H1 (cell line): Measurements from ENCODE around the gene COX19. TPM values are rescaled to one million over a fixed set of nuclear protein-coding genes. Genes with fewer than 3 reads are reported as not detected.

Experiments used
- CTCF ChIA-PET: fragments of 300-600 bp; sonication (Branson Sonifier 250); formaldehyde crosslinking; loops from one replicate; lab custom pipeline; 2021; ENCODE audit not compliant: partially characterized antibody; lab: Charles Lee
- POLR2A ChIA-PET: fragments of 300-600 bp; sonication (Branson Sonifier 250); formaldehyde crosslinking; loops from one replicate; lab custom pipeline; 2021; ENCODE audit warnings: inconsistent platforms; ENCODE audit not compliant: partially characterized antibody; lab: Charles Lee
- DNase-seq, 2 experiments: peaks; one replicate each; pipeline versions ENCODE4 v3.0.0 to v3.0.0-alpha.2; 2010 to 2022; ENCODE audit warnings: low spot score in 2 of 2, low read depth in 1 of 2, mixed read lengths in 1 of 2
- FAIRE-seq: peaks from 2 replicates; lab custom pipeline; 2011; peaks lifted over from hg19 to GRCh38; lab: Jason Lieb, UNC
- H2AFZ ChIP-seq: 2 replicates; pipeline ENCODE4 v1.8.1; 2012; ENCODE audit warnings: low read length, inconsistent platforms
- H2AK5ac ChIP-seq: 2 replicates; pipeline ENCODE4 v1.6.1; 2013; ENCODE audit warnings: low read depth, low read length
- H2BK120ac ChIP-seq: replicated peaks from 2 replicates; pipeline ENCODE3; 2013; ENCODE audit warnings: low read depth, low read length, inconsistent platforms
- H2BK12ac ChIP-seq: 2 replicates; pipeline ENCODE4 v1.6.1; 2013; ENCODE audit warnings: low read depth, low read length
- H2BK15ac ChIP-seq: 2 replicates; pipeline ENCODE4 v1.6.1; 2013; ENCODE audit warnings: low read length
- H2BK20ac ChIP-seq: 2 replicates; pipeline ENCODE4 v1.6.1; 2013; ENCODE audit warnings: low read length
- H2BK5ac ChIP-seq: 2 replicates; pipeline ENCODE4 v1.6.1; 2013; ENCODE audit warnings: low read depth, low read length
- H3K14ac ChIP-seq: 2 replicates; pipeline ENCODE4 v1.6.1; 2013; ENCODE audit warnings: inconsistent platforms; ENCODE audit not compliant: insufficient read length
- H3K18ac ChIP-seq: 2 replicates; pipeline ENCODE4 v1.6.1; 2013; ENCODE audit warnings: low read length; ENCODE audit errors: extremely low read depth
- H3K23ac ChIP-seq: 2 replicates; pipeline ENCODE4 v1.6.1; 2013; ENCODE audit warnings: inconsistent platforms; ENCODE audit not compliant: insufficient read length
- H3K23me2 ChIP-seq: 2 replicates; pipeline ENCODE4 v1.6.1; 2013; ENCODE audit warnings: low read depth, low read length
- H3K27ac ChIP-seq: 2 replicates; pipeline ENCODE4 v1.6.1; 2011; ENCODE audit warnings: low read depth, low read length, inconsistent platforms
- H3K27me3 ChIP-seq, 4 experiments: replicated peaks in 1 of 4; 1 replicate in 1 of 4; 2 replicates in 3 of 4; pipeline versions ENCODE4 v1.6.1 to v1.8.1; 2011 to 2013; ENCODE audit warnings: low read length in 3 of 4, mild to moderate bottlenecking in 3 of 4, inconsistent platforms in 2 of 4, mixed read lengths in 2 of 4, moderate library complexity in 1 of 4; ENCODE audit not compliant: control insufficient read depth in 3 of 4, insufficient read depth in 3 of 4; ENCODE audit errors: extremely low read depth in 1 of 4
- H3K36me3 ChIP-seq, 4 experiments: 2 replicates each; pipeline versions ENCODE4 v1.6.1 to v1.8.1; 2011 to 2013; ENCODE audit warnings: mild to moderate bottlenecking in 4 of 4, low read length in 3 of 4, moderate library complexity in 2 of 4, control low read depth in 1 of 4, inconsistent platforms in 1 of 4; ENCODE audit not compliant: insufficient read depth in 4 of 4, control insufficient read depth in 2 of 4
- H3K4ac ChIP-seq: replicated peaks from 2 replicates; pipeline ENCODE3; 2013; ENCODE audit warnings: low read length, low read depth, mixed read lengths, inconsistent platforms; ENCODE audit not compliant: insufficient read length
- H3K4me1 ChIP-seq, 4 experiments: replicated peaks in 1 of 4; 1 replicate in 1 of 4; 2 replicates in 3 of 4; pipeline versions ENCODE4 v1.6.1 to v1.8.1; 2011 to 2013; ENCODE audit warnings: low read length in 3 of 4, inconsistent platforms in 2 of 4, mixed read lengths in 1 of 4; ENCODE audit not compliant: insufficient read depth in 4 of 4, control insufficient read depth in 3 of 4
- H3K4me2 ChIP-seq, 2 experiments: 2 replicates each; pipeline versions ENCODE4 v1.6.1 to v1.8.1; 2011 to 2013; ENCODE audit warnings: low read depth in 2 of 2, low read length in 2 of 2, control low read depth in 1 of 2, inconsistent platforms in 1 of 2, mild to moderate bottlenecking in 1 of 2; ENCODE audit not compliant: insufficient read depth in 1 of 2
- H3K4me3 ChIP-seq, 4 experiments: fragments of 200-600, 300-600 bp in 1 of 4; sonication (generic), shearing (Covaris generic), sonication (Bioruptor Twin) in 1 of 4; 2 replicates each; pipeline versions ENCODE4 v1.5.1 to v1.8.1; 2011 to 2016; ENCODE audit warnings: low read length in 4 of 4, low read depth in 3 of 4, control low read depth in 2 of 4, inconsistent platforms in 2 of 4, mild to moderate bottlenecking in 2 of 4, mixed read lengths in 1 of 4, moderate library complexity in 1 of 4; ENCODE audit not compliant: insufficient read depth in 2 of 4; ENCODE audit errors: extremely low read depth in 1 of 4
- H3K56ac ChIP-seq: replicated peaks from 2 replicates; pipeline ENCODE3; 2013; ENCODE audit warnings: low read depth, mild to moderate bottlenecking, mixed read lengths, low read length, inconsistent platforms; ENCODE audit not compliant: insufficient read length
- H3K79me1 ChIP-seq: 2 replicates; pipeline ENCODE4 v1.6.1; 2013; ENCODE audit warnings: low read depth, low read length, control low read depth
- H3K79me2 ChIP-seq, 2 experiments: 2 replicates each; pipeline versions ENCODE4 v1.6.1 to v1.8.1; 2012 to 2013; ENCODE audit warnings: low read length in 2 of 2, mild to moderate bottlenecking in 2 of 2, inconsistent platforms in 1 of 2; ENCODE audit not compliant: insufficient read depth in 2 of 2, control insufficient read depth in 1 of 2
- H3K9ac ChIP-seq, 4 experiments: replicated peaks in 1 of 4; 1 replicate in 1 of 4; 2 replicates in 3 of 4; pipeline versions ENCODE4 v1.6.1 to v1.8.1; 2011 to 2013; ENCODE audit warnings: low read depth in 3 of 4, low read length in 3 of 4, control low read depth in 2 of 4, mild to moderate bottlenecking in 2 of 4, moderate library complexity in 2 of 4, inconsistent platforms in 1 of 4; ENCODE audit errors: extremely low read depth in 1 of 4
- H3K9me3 ChIP-seq, 2 experiments: 2 replicates each; pipeline versions ENCODE4 v1.6.1 to v1.8.1; 2012 to 2013; ENCODE audit warnings: mild to moderate bottlenecking in 2 of 2, moderate library complexity in 2 of 2, control low read depth in 1 of 2, inconsistent platforms in 1 of 2, low read depth in 1 of 2, low read length in 1 of 2, mixed read lengths in 1 of 2; ENCODE audit not compliant: insufficient read depth in 2 of 2
- H4K20me1 ChIP-seq, 2 experiments: replicated peaks in 1 of 2; 2 replicates each; pipeline versions ENCODE3 to v1.8.1; 2011 to 2013; ENCODE audit warnings: inconsistent platforms in 2 of 2, low read length in 2 of 2, mild to moderate bottlenecking in 1 of 2; ENCODE audit not compliant: insufficient read depth in 2 of 2, control insufficient read depth in 1 of 2
- H4K5ac ChIP-seq: 2 replicates; pipeline ENCODE4 v1.6.1; 2013; ENCODE audit warnings: low read length, low read depth, mixed read lengths, inconsistent platforms; ENCODE audit not compliant: insufficient read length
- H4K8ac ChIP-seq: 2 replicates; pipeline ENCODE4 v1.8.0; 2013; ENCODE audit warnings: mild to moderate bottlenecking, moderate library complexity, low read length, inconsistent platforms; ENCODE audit not compliant: insufficient read depth; ENCODE audit errors: extremely low read depth
- H4K91ac ChIP-seq: replicated peaks from 2 replicates; pipeline ENCODE3; 2013; ENCODE audit warnings: low read length, mixed read lengths, inconsistent platforms; ENCODE audit not compliant: insufficient read length
- BCL11A ChIP-seq, 2 experiments: IDR thresholded peaks; one replicate each; pipeline ENCODE4 v1.6.1; 2011; ENCODE audit warnings: low read depth in 2 of 2, low read length in 2 of 2, mild to moderate bottlenecking in 2 of 2
- BRCA1 ChIP-seq: IDR thresholded peaks from 2 replicates; pipeline ENCODE4 v1.6.1; 2012; ENCODE audit warnings: low read depth, low read length, improper control_type of control experiment
- CEBPB ChIP-seq: IDR thresholded peaks from 2 replicates; pipeline ENCODE4 v1.6.1; 2012; ENCODE audit warnings: low read depth, low read length
- CHD2 ChIP-seq: IDR thresholded peaks from 2 replicates; pipeline ENCODE4 v1.6.1; 2012; ENCODE audit warnings: low read length, improper control_type of control experiment
- KDM4A ChIP-seq: IDR thresholded peaks from one replicate; pipeline ENCODE4 v1.7.1; 2012; ENCODE audit warnings: low read depth, mild to moderate bottlenecking, moderate library complexity, low read length, inconsistent platforms; ENCODE audit not compliant: severe bottlenecking
- MAFK ChIP-seq: IDR thresholded peaks from 2 replicates; pipeline ENCODE4 v1.6.1; 2012; ENCODE audit warnings: low read depth, mild to moderate bottlenecking, improper control_type of control experiment, low read length
- NANOG ChIP-seq: IDR thresholded peaks from 2 replicates; pipeline ENCODE4 v1.6.1; 2011; ENCODE audit warnings: low read length, low read depth, mild to moderate bottlenecking, inconsistent platforms; ENCODE audit not compliant: insufficient read depth, poor library complexity, severe bottlenecking
- RAD21 ChIP-seq, 2 experiments: IDR thresholded peaks in 1 of 2; conservative IDR thresholded peaks in 1 of 2; 2 replicates each; pipeline ENCODE4 v1.6.1; 2011; ENCODE audit warnings: low read depth in 2 of 2, low read length in 2 of 2, improper control_type of control experiment in 1 of 2, inconsistent platforms in 1 of 2, mild to moderate bottlenecking in 1 of 2, moderate library complexity in 1 of 2
- TAF1 ChIP-seq: IDR thresholded peaks from 2 replicates; pipeline ENCODE4 v1.6.1; 2011; ENCODE audit warnings: mild to moderate bottlenecking, low read depth, low read length
- WGBS, 2 experiments: shearing (Covaris generic) in 1 of 2; methylation state at CpG; one replicate each; pipeline versions ENCODE4 v1.1.6 to v1.1.7; 2013 to 2015; ENCODE audit warnings: low lambda C conversion rate in 2 of 2, mixed read lengths in 2 of 2, inconsistent platforms in 1 of 2, low coverage in 1 of 2, missing lambda C conversion rate in 1 of 2; ENCODE audit not compliant: insufficient replicate concordance in 2 of 2, insufficient coverage in 1 of 2, insufficient read length in 1 of 2; ENCODE audit errors: extremely low coverage in 1 of 2, missing lambda C conversion rate in 1 of 2; 5-methylcytosine and 5-hydroxymethylcytosine counted together
- polyA plus RNA-seq, 7 experiments: library from polyadenylated mRNA; depleted of rRNA in 3 of 7; stranded (reverse) in 5 of 7; unstranded in 2 of 7; fragments of >200 nt in 5 of 7; fragments of 200-250 nt in 2 of 7; gene quantifications; 1 replicate in 5 of 7; 2 replicates in 1 of 7; 4 replicates in 1 of 7; pipeline versions ENCODE4 v1.2.1 to v1.2.3, GENCODE V29; 2011 to 2013; ENCODE audit warnings: missing spikeins in 2 of 7, mixed read lengths in 2 of 7
- total RNA-seq: library from RNA; stranded (reverse); fragmentation: NEBNext Ultra II Directional; extraction: Animal tissue kit (Norgen Biotek cat#: 25700); gene quantifications from 2 replicates; pipeline ENCODE4 v1.2.1, GENCODE V29; 2021
- TF ChIP-seq, protein P1 (sequence below): IDR thresholded peaks from 2 replicates; pipeline ENCODE4 v1.6.1; 2012; ENCODE audit warnings: inconsistent platforms

Gene COX19
- total and polyA plus RNA-seq, 2 of the 8 experiments (the other 6 are each of a cell fraction or from before 2014, with no cell fraction given): 3.9 to 7.9 TPM

- Histone ChIP-seq H3K14ac (no peak overlapping the region), H2BK5ac (peak overlapping the region; percentile 92; the same call in 1 of the 2 replicates), H3K18ac (peak overlapping the region; percentile 83), H4K91ac (peak overlapping the region; percentile 97), H3K4me3 (peak overlapping the region in 2 of 4 experiments; percentile 11 to 39; a peak in 2 of 8 replicates), H4K5ac (peak overlapping the region; percentile 44), H2BK15ac (no peak overlapping the region; the same call in 1 of the 2 replicates), H3K23ac (no peak overlapping the region), H4K20me1 (no peaks in the 10 kb centered on the region), H3K36me3 (no peaks in the 10 kb centered on the region), H3K9ac (no peak overlapping the region; a peak in 1 of 7 replicates), H2AK5ac (peak overlapping the region; percentile 65; the same call in 1 of the 2 replicates), H4K8ac (peak overlapping the region; percentile 77), H2BK120ac (peak overlapping the region; percentile 84), H3K4me2 (peak overlapping the region; percentile 47 to 58; a peak in 3 of 4 replicates), H2BK12ac (peak overlapping the region; percentile 53; the same call in 1 of the 2 replicates), H2BK20ac (peak overlapping the region; percentile 57), H3K27ac (peak overlapping the region; percentile 72; the same call in 1 of the 2 replicates), H3K79me1 (no peaks in the 10 kb centered on the region), H2AFZ (no peak overlapping the region), H3K27me3 (peaks cover 0 to 4% (median 0%) of the 10 kb centered on the region in 4 experiments; a peak in 2 of 7 replicates), H3K79me2 (no peaks in the 10 kb centered on the region), H3K23me2 (no peaks in the 10 kb centered on the region), H3K4me1 (peaks cover 0 to 26% (median 18%) of the 10 kb centered on the region in 4 experiments; a peak in 6 of 7 replicates), H3K56ac (no peak overlapping the region), H3K4ac (peak overlapping the region; percentile 93), H3K9me3 (no peaks in the 10 kb centered on the region)
- ChIA-PET CTCF (interaction anchor here (1.6 kb wide), 1 partner anchor 48 kb away, joined by 6 read pairs; no protein-coding TSS in a partner anchor), POLR2A (interaction anchor here (0.6 to 1.2 kb wide), 5 partner anchors 13 to 35 kb away, joined by 3 to 6 read pairs (median 3); partner anchors contain the start of gene COX19)
- FAIRE-seq (no peak), DNase-seq (no peak)
- 74% methylated on average over 13 of the region's 13 CpGs; no CpG with 5 or more reads in 1 of the 2 experiments for WGBS, 2 experiments
- TF ChIP-seq CHD2: no peak
- no peak for TF ChIP-seq RAD21 (IDR thresholded peaks at IDR 0.05 in 1 of 2, conservative IDR thresholded peaks at IDR 0.05 in 1 of 2; ENCODE audit: low read depth in 2 of 2, low read length in 2 of 2)
- no peak for TF ChIP-seq NANOG
- TF ChIP-seq TAF1: no peak
- no peak for TF ChIP-seq CEBPB
- TF ChIP-seq KDM4A: no peak
- TF ChIP-seq, protein P1, sequence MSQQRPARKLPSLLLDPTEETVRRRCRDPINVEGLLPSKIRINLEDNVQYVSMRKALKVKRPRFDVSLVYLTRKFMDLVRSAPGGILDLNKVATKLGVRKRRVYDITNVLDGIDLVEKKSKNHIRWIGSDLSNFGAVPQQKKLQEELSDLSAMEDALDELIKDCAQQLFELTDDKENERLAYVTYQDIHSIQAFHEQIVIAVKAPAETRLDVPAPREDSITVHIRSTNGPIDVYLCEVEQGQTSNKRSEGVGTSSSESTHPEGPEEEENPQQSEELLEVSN: no peak
- no peak for TF ChIP-seq MAFK
- no peak for TF ChIP-seq BCL11A (IDR thresholded peaks at IDR 0.05; ENCODE audit: low read depth in 2 of 2, low read length in 2 of 2)
- no peak for TF ChIP-seq BRCA1
Measured at GRCh38 chr7:945147-945555, 30.2 kb downstream of the COX19 start.
